Osteoblast (primary cell): ENCODE measurements around the gene CACTIN. TPM values are rescaled to one million over a fixed set of nuclear protein-coding genes. Genes with fewer than 3 reads are reported as not detected.

ENCODE experiments used
- DNase-seq: peaks from one replicate; pipeline ENCODE4 v3.0.0; 2011; ENCODE audit warnings: low spot score, mixed read lengths; ENCODE audit not compliant: insufficient read length; ENCODE audit errors: missing footprints
- H2AFZ ChIP-seq: 2 replicates; pipeline ENCODE4 v1.6.0; 2011; ENCODE audit warnings: mild to moderate bottlenecking, low read length
- H3K27ac ChIP-seq: 2 replicates; pipeline ENCODE4 v1.5.1; 2011; ENCODE audit warnings: mild to moderate bottlenecking, low read depth, low read length, moderate library complexity
- H3K27me3 ChIP-seq: 2 replicates; pipeline ENCODE4 v1.6.0; 2012; ENCODE audit warnings: mild to moderate bottlenecking, control low read depth, inconsistent platforms, low read length, moderate library complexity; ENCODE audit not compliant: insufficient read depth
- H3K36me3 ChIP-seq: 2 replicates; pipeline ENCODE4 v1.5.1; 2011; ENCODE audit warnings: mild to moderate bottlenecking, low read length, control low read depth, moderate library complexity; ENCODE audit not compliant: insufficient read depth
- H3K4me1 ChIP-seq: 2 replicates; pipeline ENCODE4 v1.5.1; 2011; ENCODE audit warnings: mild to moderate bottlenecking, low read length, control low read depth, moderate library complexity; ENCODE audit not compliant: insufficient read depth
- H3K4me2 ChIP-seq: 2 replicates; pipeline ENCODE4 v1.6.0; 2011; ENCODE audit warnings: mild to moderate bottlenecking, low read length; ENCODE audit not compliant: insufficient read depth
- H3K4me3 ChIP-seq: fragments of 200-600 bp; sonication (generic); 3 replicates; pipeline ENCODE4 v1.5.1; 2012; ENCODE audit warnings: mild to moderate bottlenecking, low read length, inconsistent platforms; ENCODE audit not compliant: insufficient read depth
- H3K79me2 ChIP-seq: 2 replicates; pipeline ENCODE4 v1.6.0; 2012; ENCODE audit warnings: mild to moderate bottlenecking, low read length, control low read depth, inconsistent platforms; ENCODE audit not compliant: insufficient read depth
- H3K9me3 ChIP-seq: 2 replicates; pipeline ENCODE4 v1.5.1; 2011; ENCODE audit warnings: low read depth, low read length, control low read depth
- H4K20me1 ChIP-seq: 2 replicates; pipeline ENCODE4 v1.6.0; 2012; ENCODE audit warnings: mild to moderate bottlenecking, low read length, control low read depth; ENCODE audit not compliant: insufficient read depth
- CTCF ChIP-seq: IDR thresholded peaks from 2 replicates; pipeline ENCODE4 v1.5.1; 2011; ENCODE audit warnings: mild to moderate bottlenecking, low read depth, low read length, moderate library complexity; ENCODE audit errors: extremely low read depth
- total RNA-seq: library from RNA; depleted of rRNA; stranded (reverse); fragments of >200 nt; gene quantifications from 2 replicates; pipeline ENCODE4 v1.2.3, GENCODE V29; 2012

CACTIN gene
- total RNA-seq, 1 donor: 19.9 TPM

- no peak overlapping the region for H3K4me3 ChIP-seq
- no peaks in the 10 kb centered on the region for H3K9me3 ChIP-seq
- TF ChIP-seq CTCF: no peak
- no peaks in the 10 kb centered on the region for H3K27me3 ChIP-seq
- no peak for DNase-seq
- H3K27ac ChIP-seq: no peak overlapping the region
- H2AFZ ChIP-seq: no peak overlapping the region
- peaks cover 5% of the 10 kb centered on the region for H3K4me1 ChIP-seq
- H4K20me1 ChIP-seq: peaks cover 6% of the 10 kb centered on the region
- no peak overlapping the region for H3K4me2 ChIP-seq
- peaks cover 22% of the 10 kb centered on the region for H3K36me3 ChIP-seq
- H3K79me2 ChIP-seq: no peaks in the 10 kb centered on the region
These were observed 32.5 kb upstream of the CACTIN start for GRCh38 chr19:3658870-3659745.

- Histone ChIP-seq H4K20me1 (peaks cover 6% of the 10 kb centered on the region), H3K36me3 (peaks cover 20% of the 10 kb centered on the region), H2AFZ (no peak overlapping the region), H3K4me2 (no peak overlapping the region), H3K9me3 (no peaks in the 10 kb centered on the region), H3K27me3 (no peaks in the 10 kb centered on the region), H3K4me3 (no peak overlapping the region), H3K27ac (no peak overlapping the region), H3K79me2 (no peaks in the 10 kb centered on the region), H3K4me1 (peaks cover 5% of the 10 kb centered on the region)
- no peak for TF ChIP-seq CTCF
- DNase-seq: no peak
These were observed 31.6 kb upstream of the CACTIN start for GRCh38 chr19:3658004-3658869.

- Histone ChIP-seq H3K4me2 (no peak overlapping the region), H3K36me3 (peaks cover 20% of the 10 kb centered on the region), H3K79me2 (no peaks in the 10 kb centered on the region), H3K9me3 (no peaks in the 10 kb centered on the region), H3K27ac (no peak overlapping the region), H2AFZ (no peak overlapping the region), H3K4me3 (no peak overlapping the region), H3K27me3 (no peaks in the 10 kb centered on the region), H4K20me1 (peaks cover 6% of the 10 kb centered on the region), H3K4me1 (peaks cover 5% of the 10 kb centered on the region)
- DNase-seq: no peak
- no peak for TF ChIP-seq CTCF
These were observed 30.8 kb upstream of the CACTIN start for GRCh38 chr19:3657395-3657769.
